ENCODE measurements around the gene LAMP5.

DNA sequence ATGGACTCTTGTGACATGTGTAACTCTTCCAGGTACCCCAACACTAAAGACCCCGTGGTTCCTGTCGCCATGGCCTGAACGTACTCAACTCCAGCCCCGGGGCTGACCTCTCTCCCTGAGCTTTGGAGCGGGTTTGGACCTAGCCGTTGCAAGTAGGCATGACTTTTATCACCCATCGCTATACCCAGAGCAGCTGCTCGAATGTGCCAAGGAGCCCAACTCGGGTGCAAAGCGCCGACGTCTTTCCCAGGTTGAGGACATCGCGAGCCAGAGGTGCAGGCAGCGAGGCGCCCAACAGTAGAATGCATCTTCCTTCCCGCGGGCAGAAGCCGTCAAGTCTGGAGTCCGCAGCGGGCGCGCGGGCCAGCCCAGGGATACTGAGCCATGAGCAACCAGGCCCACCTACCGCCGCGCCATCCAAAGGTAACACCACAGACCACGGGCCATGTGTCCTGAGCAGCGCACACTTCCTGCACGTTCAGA is 5.7 kb upstream of the LAMP5 start:
- TF ChIP-seq, protein P1, sequence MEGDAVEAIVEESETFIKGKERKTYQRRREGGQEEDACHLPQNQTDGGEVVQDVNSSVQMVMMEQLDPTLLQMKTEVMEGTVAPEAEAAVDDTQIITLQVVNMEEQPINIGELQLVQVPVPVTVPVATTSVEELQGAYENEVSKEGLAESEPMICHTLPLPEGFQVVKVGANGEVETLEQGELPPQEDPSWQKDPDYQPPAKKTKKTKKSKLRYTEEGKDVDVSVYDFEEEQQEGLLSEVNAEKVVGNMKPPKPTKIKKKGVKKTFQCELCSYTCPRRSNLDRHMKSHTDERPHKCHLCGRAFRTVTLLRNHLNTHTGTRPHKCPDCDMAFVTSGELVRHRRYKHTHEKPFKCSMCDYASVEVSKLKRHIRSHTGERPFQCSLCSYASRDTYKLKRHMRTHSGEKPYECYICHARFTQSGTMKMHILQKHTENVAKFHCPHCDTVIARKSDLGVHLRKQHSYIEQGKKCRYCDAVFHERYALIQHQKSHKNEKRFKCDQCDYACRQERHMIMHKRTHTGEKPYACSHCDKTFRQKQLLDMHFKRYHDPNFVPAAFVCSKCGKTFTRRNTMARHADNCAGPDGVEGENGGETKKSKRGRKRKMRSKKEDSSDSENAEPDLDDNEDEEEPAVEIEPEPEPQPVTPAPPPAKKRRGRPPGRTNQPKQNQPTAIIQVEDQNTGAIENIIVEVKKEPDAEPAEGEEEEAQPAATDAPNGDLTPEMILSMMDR (IDR thresholded peaks at IDR 0.05): no peak
- TF ChIP-seq POLR2A (IDR thresholded peaks at IDR 0.05): no peak
